ENCODE measurements around the gene CNTN4.
"Not testable (repeated sequence)": the region's sequence is repeated elsewhere in the genome, so short reads cannot be mapped to it uniquely, and the experiment has no call there.

Gene CNTN4

DNA sequence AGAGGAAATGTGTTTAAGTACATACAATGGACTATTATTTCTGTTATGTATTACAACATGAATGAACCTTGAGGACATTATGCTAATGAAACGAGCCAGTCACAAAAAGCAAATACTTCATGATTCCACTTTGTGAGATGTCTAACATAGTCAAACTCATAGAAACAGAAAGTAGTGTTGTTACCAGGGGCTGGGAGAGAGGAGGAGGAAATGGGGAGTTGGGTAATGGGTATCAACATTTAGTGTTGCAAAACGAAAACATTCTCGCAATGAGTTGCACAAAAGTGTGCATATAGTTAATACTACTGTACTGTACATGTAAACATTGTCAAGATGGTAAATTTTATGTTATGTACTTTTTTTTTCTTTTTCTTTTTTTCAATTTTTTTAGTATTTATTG lies 817.2 kb downstream of the CNTN4 start:
- no peak for DNase-seq (ENCODE audit: low read depth, low spot score)
- H3K9me3 ChIP-seq (ENCODE audit: low read depth, low read length): no peaks in the 10 kb centered on the region
- no peak overlapping the region for H3K9ac ChIP-seq (ENCODE audit: insufficient read length)
- H3K27ac ChIP-seq: no peak overlapping the region
- H3K4me3 ChIP-seq: no peak overlapping the region
- TF ChIP-seq EZH2 (IDR thresholded peaks at IDR 0.05): no peak
- no peak for TF ChIP-seq POLR2AphosphoS5 (IDR thresholded peaks at IDR 0.05; ENCODE audit: borderline replicate concordance, low read depth, low read length)
- no peak for TF ChIP-seq FOXP2 (optimal IDR thresholded peaks at IDR 0.05; ENCODE audit: control extremely low read depth, extremely low read length, insufficient read depth)
- H3K36me3 ChIP-seq (ENCODE audit: insufficient read depth, low read length): no peaks in the 10 kb centered on the region

GRCh38 chr3:2916640-2917039 lies 818.0 kb downstream of the CNTN4 start:
- H3K36me3 ChIP-seq (ENCODE audit: insufficient read depth, low read length); H3K9me3 ChIP-seq (ENCODE audit: low read depth, low read length); H3K27ac ChIP-seq; H3K9ac ChIP-seq (ENCODE audit: insufficient read length); DNase-seq (ENCODE audit: low read depth, low spot score); H3K4me3 ChIP-seq: not testable (repeated sequence)

DNA sequence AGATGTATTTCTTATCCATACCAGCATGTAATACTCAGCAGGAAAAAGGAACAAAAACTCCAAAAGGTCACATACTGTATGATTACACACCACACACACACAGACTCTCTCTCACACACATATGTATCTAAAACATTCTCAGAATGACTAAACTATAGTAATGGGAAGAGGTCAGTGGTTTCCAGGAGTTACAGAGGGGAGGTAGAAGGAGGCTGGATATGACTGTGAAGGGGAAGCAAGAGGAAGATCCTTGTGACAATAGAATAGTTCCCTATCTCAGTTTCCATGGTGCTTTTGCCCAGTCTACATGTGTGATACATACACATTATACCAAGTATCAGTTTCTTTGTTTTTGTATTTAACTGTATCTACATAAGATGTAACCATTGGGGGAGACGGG lies 821.4 kb downstream of the CNTN4 start:
- H3K27ac ChIP-seq: no peak overlapping the region
- H3K9me3 ChIP-seq (ENCODE audit: low read depth, low read length): no peaks in the 10 kb centered on the region
- H3K36me3 ChIP-seq (ENCODE audit: insufficient read depth, low read length): no peaks in the 10 kb centered on the region
- TF ChIP-seq POLR2AphosphoS5 (IDR thresholded peaks at IDR 0.05; ENCODE audit: borderline replicate concordance, low read depth, low read length) (no peak), EZH2 (IDR thresholded peaks at IDR 0.05) (no peak), FOXP2 (optimal IDR thresholded peaks at IDR 0.05; ENCODE audit: control extremely low read depth, extremely low read length, insufficient read depth) (no peak)
- H3K9ac ChIP-seq (ENCODE audit: insufficient read length): no peak overlapping the region
- DNase-seq (ENCODE audit: low read depth, low spot score): no peak
- H3K4me3 ChIP-seq: no peak overlapping the region

GRCh38 chr3:2921452-2921851 lies 822.8 kb downstream of the CNTN4 start:
- TF ChIP-seq FOXP2 (optimal IDR thresholded peaks at IDR 0.05; ENCODE audit: control extremely low read depth, extremely low read length, insufficient read depth): no peak
- TF ChIP-seq POLR2AphosphoS5 (IDR thresholded peaks at IDR 0.05; ENCODE audit: borderline replicate concordance, low read depth, low read length): no peak
- no peak for TF ChIP-seq EZH2 (IDR thresholded peaks at IDR 0.05)
- Histone ChIP-seq H3K4me3 (no peak overlapping the region), H3K9ac (ENCODE audit: insufficient read length) (no peak overlapping the region), H3K27ac (no peak overlapping the region), H3K9me3 (ENCODE audit: low read depth, low read length) (no peaks in the 10 kb centered on the region), H3K36me3 (ENCODE audit: insufficient read depth, low read length) (no peaks in the 10 kb centered on the region)
- no peak for DNase-seq (ENCODE audit: low read depth, low spot score)

DNA sequence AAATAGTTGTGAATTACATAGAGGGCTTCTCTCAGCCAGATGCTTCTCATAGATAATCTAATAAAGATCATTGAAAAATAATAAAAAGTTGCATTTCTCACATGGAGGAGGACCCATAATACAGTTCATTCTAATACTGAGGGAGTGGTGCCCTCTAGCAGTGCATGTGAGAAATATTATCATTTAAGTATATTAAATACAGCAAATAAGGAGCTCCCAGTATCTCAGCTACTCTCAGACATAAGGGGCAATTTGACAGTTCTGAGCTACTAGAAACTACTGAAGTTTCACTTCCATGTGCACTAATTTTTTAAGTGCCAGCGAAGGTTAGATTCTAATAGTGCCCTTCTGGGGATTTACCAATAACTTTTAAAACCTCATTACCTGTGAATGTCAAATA lies 823.2 kb downstream of the CNTN4 start:
- no peak overlapping the region for H3K4me3 ChIP-seq
- DNase-seq (ENCODE audit: low read depth, low spot score): no peak
- no peak overlapping the region for H3K9ac ChIP-seq (ENCODE audit: insufficient read length)
- H3K27ac ChIP-seq: no peak overlapping the region
- TF ChIP-seq POLR2AphosphoS5 (IDR thresholded peaks at IDR 0.05; ENCODE audit: borderline replicate concordance, low read depth, low read length) (no peak), EZH2 (IDR thresholded peaks at IDR 0.05) (no peak), FOXP2 (optimal IDR thresholded peaks at IDR 0.05; ENCODE audit: control extremely low read depth, extremely low read length, insufficient read depth) (no peak)
- H3K9me3 ChIP-seq (ENCODE audit: low read depth, low read length): no peaks in the 10 kb centered on the region
- no peaks in the 10 kb centered on the region for H3K36me3 ChIP-seq (ENCODE audit: insufficient read depth, low read length)

GRCh38 chr3:2923390-2923789 lies 824.7 kb downstream of the CNTN4 start:
- H3K9me3 ChIP-seq (ENCODE audit: low read depth, low read length): no peaks in the 10 kb centered on the region
- H3K9ac ChIP-seq (ENCODE audit: insufficient read length): no peak overlapping the region
- H3K27ac ChIP-seq: no peak overlapping the region
- no peak overlapping the region for H3K4me3 ChIP-seq
- H3K36me3 ChIP-seq (ENCODE audit: insufficient read depth, low read length): no peaks in the 10 kb centered on the region
- DNase-seq (ENCODE audit: low read depth, low spot score): no peak
- TF ChIP-seq EZH2 (IDR thresholded peaks at IDR 0.05): no peak
- TF ChIP-seq FOXP2 (optimal IDR thresholded peaks at IDR 0.05; ENCODE audit: control extremely low read depth, extremely low read length, insufficient read depth): no peak
- TF ChIP-seq POLR2AphosphoS5 (IDR thresholded peaks at IDR 0.05; ENCODE audit: borderline replicate concordance, low read depth, low read length): no peak

- Histone ChIP-seq H3K4me3 (no peak overlapping the region), H3K36me3 (ENCODE audit: insufficient read depth, low read length) (no peaks in the 10 kb centered on the region), H3K27ac (no peak overlapping the region), H3K9me3 (ENCODE audit: low read depth, low read length) (no peaks in the 10 kb centered on the region), H3K9ac (ENCODE audit: insufficient read length) (no peak overlapping the region)
- DNase-seq (ENCODE audit: low read depth, low spot score): no peak
- TF ChIP-seq EZH2 (IDR thresholded peaks at IDR 0.05) (no peak), FOXP2 (optimal IDR thresholded peaks at IDR 0.05; ENCODE audit: control extremely low read depth, extremely low read length, insufficient read depth) (no peak), POLR2AphosphoS5 (IDR thresholded peaks at IDR 0.05; ENCODE audit: borderline replicate concordance, low read depth, low read length) (no peak)
These were observed 828.6 kb downstream of the CNTN4 start for GRCh38 chr3:2927259-2927658.

- H3K9ac ChIP-seq (ENCODE audit: insufficient read length): no peak overlapping the region
- no peak for DNase-seq (ENCODE audit: low read depth, low spot score)
- H3K9me3 ChIP-seq (ENCODE audit: low read depth, low read length): no peaks in the 10 kb centered on the region
- no peak overlapping the region for H3K4me3 ChIP-seq
- TF ChIP-seq FOXP2 (optimal IDR thresholded peaks at IDR 0.05; ENCODE audit: control extremely low read depth, extremely low read length, insufficient read depth) (no peak), POLR2AphosphoS5 (IDR thresholded peaks at IDR 0.05; ENCODE audit: borderline replicate concordance, low read depth, low read length) (no peak), EZH2 (IDR thresholded peaks at IDR 0.05) (no peak)
- no peaks in the 10 kb centered on the region for H3K36me3 ChIP-seq (ENCODE audit: insufficient read depth, low read length)
- no peak overlapping the region for H3K27ac ChIP-seq
These were observed 830.9 kb downstream of the CNTN4 start for GRCh38 chr3:2929574-2929973.

DNA sequence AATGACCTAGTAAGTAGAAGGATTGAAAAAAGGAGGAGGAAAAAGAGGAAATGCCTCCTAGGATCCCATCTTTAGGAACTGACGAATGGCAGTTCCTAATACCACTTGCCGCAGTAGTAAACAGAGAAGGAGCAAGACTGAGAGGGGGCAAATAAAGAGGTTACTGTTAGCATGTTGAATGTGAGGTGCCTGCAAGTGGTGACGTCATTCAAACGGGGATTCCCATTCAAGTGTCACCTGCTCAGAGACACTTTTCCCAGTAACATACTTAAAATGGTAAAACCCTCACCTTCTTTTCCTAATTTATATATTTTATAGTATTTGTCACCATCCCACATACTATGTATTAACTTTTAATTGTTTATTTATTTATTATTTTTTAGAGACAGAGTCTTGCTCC lies 832.6 kb downstream of the CNTN4 start:
- H3K36me3 ChIP-seq (ENCODE audit: insufficient read depth, low read length): no peaks in the 10 kb centered on the region
- no peaks in the 10 kb centered on the region for H3K9me3 ChIP-seq (ENCODE audit: low read depth, low read length)
- DNase-seq (ENCODE audit: low read depth, low spot score): no peak
- no peak overlapping the region for H3K9ac ChIP-seq (ENCODE audit: insufficient read length)
- H3K27ac ChIP-seq: no peak overlapping the region
- no peak for TF ChIP-seq EZH2 (IDR thresholded peaks at IDR 0.05)
- TF ChIP-seq POLR2AphosphoS5 (IDR thresholded peaks at IDR 0.05; ENCODE audit: borderline replicate concordance, low read depth, low read length): no peak
- no peak for TF ChIP-seq FOXP2 (optimal IDR thresholded peaks at IDR 0.05; ENCODE audit: control extremely low read depth, extremely low read length, insufficient read depth)
- no peak overlapping the region for H3K4me3 ChIP-seq

Data from SK-N-MC (cell line).